ENCODE results near the gene CLP1. TPM values are rescaled to one million over a fixed set of nuclear protein-coding genes. Genes with fewer than 3 reads are reported as not detected.
A peak's percentile ranks its signal among the peaks of the same experiment; 100 is the strongest.

The CLP1 gene
- total and polyA plus RNA-seq, 12 donors: 5.5 to 21.1 (median 11.5) TPM

DNA sequence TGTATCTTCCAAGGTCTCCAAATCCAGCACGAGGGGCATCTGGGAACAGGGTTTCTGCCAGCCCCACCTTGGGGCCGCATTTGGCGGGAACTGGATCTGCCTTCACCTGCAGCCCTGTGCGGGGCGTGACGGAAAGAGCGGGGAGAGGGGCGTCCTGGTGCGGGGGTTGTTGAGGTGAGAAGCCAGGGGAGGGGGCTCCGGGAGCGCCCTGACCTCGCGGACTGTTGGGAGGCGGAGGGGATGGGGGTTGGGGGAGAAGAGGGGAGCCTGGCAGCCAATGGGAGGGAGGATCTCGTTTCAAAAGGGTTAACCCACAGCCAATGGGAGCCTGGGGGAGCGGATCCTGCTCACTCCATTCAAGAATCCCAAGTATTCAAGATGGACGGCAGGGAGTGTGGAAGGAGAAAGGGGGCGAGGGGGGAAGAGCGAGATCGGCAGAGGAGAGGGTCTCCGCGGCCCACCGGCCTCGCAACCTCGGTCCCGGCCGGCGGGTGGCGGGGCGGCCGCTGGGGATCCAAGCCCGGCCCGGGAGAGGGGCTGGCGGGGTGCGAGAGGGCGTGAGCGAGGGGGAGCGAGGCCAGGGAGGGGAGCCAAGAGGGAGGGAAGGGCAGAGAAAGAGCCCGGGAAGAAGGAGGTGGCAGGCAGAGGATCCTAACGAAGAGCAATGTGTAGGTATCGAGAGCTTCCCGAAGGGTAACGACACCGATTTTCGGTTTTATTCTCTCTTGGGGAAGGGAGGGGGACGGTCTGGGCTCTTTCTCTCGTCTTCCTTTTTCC, 19.4 kb upstream of the CLP1 start:
- peak in 6 of 7 donors; percentile 67 to 82 (median 72) for DNase-seq
- 1 to 2% (median 1%) methylated on average over 37 to 47 of the region's 47 CpGs for WGBS, 4 donors
- H3K4me1 ChIP-seq (replicated peaks in 1 of 2): peaks cover 0 to 4% of the 10 kb centered on the region in 2 donors
- H3K9me3 ChIP-seq (replicated peaks in 1 of 3): no peaks in the 10 kb centered on the region
- no peak for TF ChIP-seq POLR2A (IDR thresholded peaks at IDR 0.05)
- TF ChIP-seq, protein P1, sequence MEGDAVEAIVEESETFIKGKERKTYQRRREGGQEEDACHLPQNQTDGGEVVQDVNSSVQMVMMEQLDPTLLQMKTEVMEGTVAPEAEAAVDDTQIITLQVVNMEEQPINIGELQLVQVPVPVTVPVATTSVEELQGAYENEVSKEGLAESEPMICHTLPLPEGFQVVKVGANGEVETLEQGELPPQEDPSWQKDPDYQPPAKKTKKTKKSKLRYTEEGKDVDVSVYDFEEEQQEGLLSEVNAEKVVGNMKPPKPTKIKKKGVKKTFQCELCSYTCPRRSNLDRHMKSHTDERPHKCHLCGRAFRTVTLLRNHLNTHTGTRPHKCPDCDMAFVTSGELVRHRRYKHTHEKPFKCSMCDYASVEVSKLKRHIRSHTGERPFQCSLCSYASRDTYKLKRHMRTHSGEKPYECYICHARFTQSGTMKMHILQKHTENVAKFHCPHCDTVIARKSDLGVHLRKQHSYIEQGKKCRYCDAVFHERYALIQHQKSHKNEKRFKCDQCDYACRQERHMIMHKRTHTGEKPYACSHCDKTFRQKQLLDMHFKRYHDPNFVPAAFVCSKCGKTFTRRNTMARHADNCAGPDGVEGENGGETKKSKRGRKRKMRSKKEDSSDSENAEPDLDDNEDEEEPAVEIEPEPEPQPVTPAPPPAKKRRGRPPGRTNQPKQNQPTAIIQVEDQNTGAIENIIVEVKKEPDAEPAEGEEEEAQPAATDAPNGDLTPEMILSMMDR (IDR thresholded peaks at IDR 0.05): no peak
- H3K27me3 ChIP-seq: no peaks in the 10 kb centered on the region
- peak overlapping the region; percentile 18 to 85 (median 78) for H3K4me3 ChIP-seq
- peak overlapping the region in 3 of 5 donors; percentile 36 to 85 (median 68) for H3K27ac ChIP-seq
- no peaks in the 10 kb centered on the region for H3K36me3 ChIP-seq (replicated peaks in 1 of 2)
- intact Hi-C loops (cut with DNase I): no loop called here

DNA sequence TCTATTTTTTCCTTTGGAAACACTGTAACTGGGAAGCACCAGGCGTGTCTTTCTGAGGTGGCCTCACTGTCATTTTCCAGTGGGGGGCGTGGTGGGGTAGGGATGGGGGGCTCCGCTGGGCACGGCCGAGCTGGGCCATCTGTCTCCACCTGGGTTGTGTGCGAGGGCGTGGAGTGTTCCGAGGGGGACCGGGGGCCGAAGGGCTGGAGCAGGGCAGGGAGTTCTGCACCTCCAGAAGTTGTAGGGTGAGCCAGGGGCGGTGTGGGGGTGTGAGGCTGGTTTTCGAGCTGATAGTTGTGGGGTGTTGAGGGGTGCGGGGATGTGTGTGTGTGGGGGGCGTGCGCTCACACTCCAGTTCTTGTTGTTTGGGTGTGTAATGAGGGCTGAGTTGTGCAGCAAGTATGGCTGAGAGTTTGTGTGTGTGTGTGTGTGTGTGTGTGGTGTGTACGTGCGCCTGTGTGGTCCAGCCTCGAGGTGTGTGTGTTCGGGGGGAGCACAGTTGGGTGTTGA, 18.7 kb upstream of the CLP1 start:
- TF ChIP-seq, protein P1 (IDR thresholded peaks at IDR 0.05): no peak
- no peak for TF ChIP-seq POLR2A (IDR thresholded peaks at IDR 0.05)
- Histone ChIP-seq H3K27me3 (no peaks in the 10 kb centered on the region), H3K4me1 (replicated peaks in 1 of 2) (peaks cover 0 to 4% of the 10 kb centered on the region in 2 donors), H3K9me3 (replicated peaks in 1 of 3) (no peaks in the 10 kb centered on the region), H3K27ac (peak overlapping the region in 2 of 5 donors; percentile 68 to 73), H3K4me3 (peak overlapping the region; percentile 18 to 85 (median 78)), H3K36me3 (replicated peaks in 1 of 2) (no peaks in the 10 kb centered on the region)
- 0 to 2% (median 1%) methylated on average over 9 to 19 of the region's 19 CpGs for WGBS, 4 donors
- DNase-seq: no peak
- intact Hi-C loops (cut with DNase I): no loop called here

DNA sequence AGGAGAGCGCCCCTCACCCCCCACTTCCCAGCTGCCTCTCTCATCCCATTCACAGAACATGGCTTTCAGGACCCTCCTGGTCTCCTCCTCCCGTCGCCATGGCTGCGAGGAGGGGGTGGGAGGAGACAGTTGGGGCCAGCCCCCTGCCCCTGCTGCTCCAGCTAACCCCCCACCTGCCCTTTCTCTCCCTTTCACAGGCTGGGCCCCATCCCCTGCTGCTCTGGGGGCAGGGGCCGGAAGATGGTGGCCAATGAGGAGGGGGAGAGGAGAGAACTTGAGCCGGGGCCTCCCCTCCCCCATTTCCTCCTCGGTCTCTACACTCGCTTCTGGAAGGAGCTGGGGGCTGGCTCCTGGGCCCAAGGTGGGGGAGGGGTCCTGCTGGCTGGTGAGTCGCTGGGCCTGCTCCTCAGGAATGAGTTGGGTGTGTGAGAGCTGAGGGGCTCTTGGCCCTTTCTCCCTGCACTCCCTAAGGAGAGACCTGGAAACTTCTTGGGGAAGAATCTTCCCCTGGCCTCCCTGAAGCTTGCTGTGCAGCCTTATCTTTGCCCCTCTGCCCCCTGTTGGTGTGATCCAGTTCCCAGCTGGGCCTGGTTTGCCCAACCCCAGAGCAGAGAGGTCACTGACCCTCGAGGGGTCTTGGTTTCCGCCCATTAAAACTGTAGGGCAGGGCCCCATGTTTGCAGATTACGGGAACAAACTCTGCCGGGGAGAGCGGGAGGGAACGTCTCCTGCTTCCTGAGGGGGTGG, 18.1 kb upstream of the CLP1 start:
- Histone ChIP-seq H3K4me1 (replicated peaks in 1 of 2) (peaks cover 2 to 4% of the 10 kb centered on the region in 2 donors), H3K27ac (peak overlapping the region in 1 of 5 donors; percentile 73), H3K4me3 (peak overlapping the region in 1 of 4 donors; percentile 75), H3K9me3 (replicated peaks in 1 of 3) (no peaks in the 10 kb centered on the region), H3K36me3 (replicated peaks in 1 of 2) (no peaks in the 10 kb centered on the region), H3K27me3 (no peaks in the 10 kb centered on the region)
- DNase-seq: no peak
- intact Hi-C loops (cut with DNase I): loop anchor here (5.0 to 10.0 kb wide), 6 partner anchors 45 to 295 kb away; partner anchors contain the start of genes RTN4RL2 (in 1 of the 2), SERPING1 (in 1 of the 2) and UBE2L6 (in 1 of the 2)
- TF ChIP-seq, protein P1 (IDR thresholded peaks at IDR 0.05): no peak
- no peak for TF ChIP-seq POLR2A (IDR thresholded peaks at IDR 0.05)
- WGBS, 4 donors: 30 to 32% (median 31%) methylated on average over 10 to 15 of the region's 15 CpGs
